Esophagus mucosa (tissue), 1 donor: ENCODE data around the gene SCN1A. TPM values are rescaled to one million over a fixed set of nuclear protein-coding genes. Genes with fewer than 3 reads are reported as not detected.
"Not testable (repeated sequence)": the region's sequence is repeated elsewhere in the genome, so short reads cannot be mapped to it uniquely, and the experiment has no call there.

ENCODE experiments used
- ATAC-seq: fragments of 200-7000 bp; cut with Tn5 transposase; one replicate; pipeline ENCODE4 v1.9.1; 2020
- total RNA-seq: library from RNA; stranded (reverse); gene quantifications from one replicate; pipeline ENCODE4 v1.2.4, GENCODE V29; 2023
- donor health status: DM: yes; HTN: yes; CAD: no.

The SCN1A gene
- total RNA-seq, 1 donor from 2014 or later: not detected

GRCh38 chr2:166081131-166081632 is 46.6 kb downstream of the SCN1A start:
- no peak for ATAC-seq

GRCh38 chr2:166074430-166074829 is 53.4 kb downstream of the SCN1A start:
- no peak for ATAC-seq

- ATAC-seq: no peak
Observed at GRCh38 chr2:166074011-166074410, 53.8 kb downstream of the SCN1A start.

GRCh38 chr2:166070231-166070630 is 57.6 kb downstream of the SCN1A start:
- no peak for ATAC-seq

GRCh38 chr2:166068981-166069380 is 58.8 kb downstream of the SCN1A start:
- no peak for ATAC-seq

- ATAC-seq: no peak
Observed at GRCh38 chr2:166067229-166067628, 60.6 kb downstream of the SCN1A start.

GRCh38 chr2:166060191-166060590 is 67.6 kb downstream of the SCN1A start:
- ATAC-seq: no peak

- no peak for ATAC-seq
Observed at GRCh38 chr2:166057370-166058164, 70.3 kb downstream of the SCN1A start.

- no peak for ATAC-seq
Observed at GRCh38 chr2:166044853-166045483, 82.9 kb downstream of the SCN1A start.

- no peak for ATAC-seq
Observed at GRCh38 chr2:166042768-166043390, 84.9 kb downstream of the SCN1A start.

- no peak for ATAC-seq
Observed at GRCh38 chr2:166042356-166042755, 85.5 kb downstream of the SCN1A start.

- no peak for ATAC-seq
Observed at GRCh38 chr2:166041613-166042012, 86.2 kb downstream of the SCN1A start.

- ATAC-seq: no peak
Observed at GRCh38 chr2:166032361-166032760, 95.5 kb downstream of the SCN1A start.

- ATAC-seq: no peak
Observed at GRCh38 chr2:166031054-166031453, 96.8 kb downstream of the SCN1A start.

GRCh38 chr2:166025313-166025712 is 102.5 kb downstream of the SCN1A start:
- no peak for ATAC-seq

- no peak for ATAC-seq
Observed at GRCh38 chr2:166017208-166017607, 110.6 kb downstream of the SCN1A start.

GRCh38 chr2:166013878-166014277 is 113.9 kb downstream of the SCN1A start:
- no peak for ATAC-seq

GRCh38 chr2:166011660-166012059 is 116.2 kb downstream of the SCN1A start:
- ATAC-seq: no peak

GRCh38 chr2:166000401-166000800 is 127.4 kb downstream of the SCN1A start:
- no peak for ATAC-seq

GRCh38 chr2:165990846-165991245 is 137.0 kb downstream of the SCN1A start:
- ATAC-seq: no peak

- no peak for ATAC-seq
Observed at GRCh38 chr2:165989851-165990250, 138.0 kb downstream of the SCN1A start.

- no peak for ATAC-seq
Observed at GRCh38 chr2:165985120-165985519, 142.7 kb downstream of the SCN1A start.

- not testable (repeated sequence) for ATAC-seq
Observed at GRCh38 chr2:165972161-165972560, 155.7 kb downstream of the SCN1A start.

- ATAC-seq: no peak
Observed at GRCh38 chr2:165970663-165971062, 157.2 kb downstream of the SCN1A start.
